KMS-11 (cell line): ENCODE results near the gene AGAP1.

ENCODE experiments used
- H2AFZ ChIP-seq: fragments of 200-600 bp; sonication (generic); 2 replicates; pipeline ENCODE4 v1.6.1; 2016; ENCODE audit warnings: antibody characterized with exemption, mixed run types, low read depth
- H3K27ac ChIP-seq: fragments of 200-600 bp; sonication (generic); 2 replicates; pipeline ENCODE4 v1.6.1; 2016; ENCODE audit warnings: mild to moderate bottlenecking, mixed run types
- H3K27me3 ChIP-seq: fragments of 200-600 bp; sonication (generic); 2 replicates; pipeline ENCODE4 v1.6.1; 2017; ENCODE audit warnings: mild to moderate bottlenecking, low read depth, mixed run types, moderate library complexity; ENCODE audit not compliant: insufficient read depth
- H3K36me3 ChIP-seq: fragments of 200-600 bp; sonication (generic); 2 replicates; pipeline ENCODE4 v1.6.1; 2017; ENCODE audit warnings: mild to moderate bottlenecking, mixed run types; ENCODE audit not compliant: insufficient read depth
- H3K4me1 ChIP-seq: fragments of 200-600 bp; sonication (generic); 2 replicates; pipeline ENCODE4 v1.6.1; 2016; ENCODE audit warnings: mild to moderate bottlenecking, low read depth, mixed run types; ENCODE audit not compliant: poor library complexity, severe bottlenecking
- H3K4me2 ChIP-seq: fragments of 200-600 bp; sonication (generic); 2 replicates; pipeline ENCODE4 v1.7.0; 2016; ENCODE audit warnings: mild to moderate bottlenecking, mixed run types
- H3K4me3 ChIP-seq: fragments of 200-600 bp; sonication (generic); IDR thresholded peaks from 2 replicates; pipeline ENCODE4 v1.6.1; 2017; ENCODE audit warnings: low read depth, low read length, mixed read lengths; ENCODE audit not compliant: insufficient read depth
- H3K79me2 ChIP-seq: fragments of 200-600 bp; sonication (generic); 2 replicates; pipeline ENCODE4 v1.6.1; 2016; ENCODE audit warnings: low read depth, mixed run types; ENCODE audit not compliant: insufficient read depth
- H3K9ac ChIP-seq: fragments of 200-600 bp; sonication (generic); 2 replicates; pipeline ENCODE4 v1.6.1; 2016; ENCODE audit warnings: mild to moderate bottlenecking, mixed run types
- H4K20me1 ChIP-seq: fragments of 200-600 bp; sonication (generic); 2 replicates; pipeline ENCODE4 v1.6.1; 2016; ENCODE audit warnings: mild to moderate bottlenecking, mixed run types; ENCODE audit not compliant: insufficient read depth
- TF ChIP-seq, protein P1 (sequence below): fragments of 200-600 bp; sonication (generic); conservative IDR thresholded peaks from 2 replicates; pipeline ENCODE4 v1.6.1; 2017; ENCODE audit warnings: low read depth, mild to moderate bottlenecking, antibody characterized with exemption, low read length, moderate library complexity, mixed read lengths

AGAP1 gene

DNA sequence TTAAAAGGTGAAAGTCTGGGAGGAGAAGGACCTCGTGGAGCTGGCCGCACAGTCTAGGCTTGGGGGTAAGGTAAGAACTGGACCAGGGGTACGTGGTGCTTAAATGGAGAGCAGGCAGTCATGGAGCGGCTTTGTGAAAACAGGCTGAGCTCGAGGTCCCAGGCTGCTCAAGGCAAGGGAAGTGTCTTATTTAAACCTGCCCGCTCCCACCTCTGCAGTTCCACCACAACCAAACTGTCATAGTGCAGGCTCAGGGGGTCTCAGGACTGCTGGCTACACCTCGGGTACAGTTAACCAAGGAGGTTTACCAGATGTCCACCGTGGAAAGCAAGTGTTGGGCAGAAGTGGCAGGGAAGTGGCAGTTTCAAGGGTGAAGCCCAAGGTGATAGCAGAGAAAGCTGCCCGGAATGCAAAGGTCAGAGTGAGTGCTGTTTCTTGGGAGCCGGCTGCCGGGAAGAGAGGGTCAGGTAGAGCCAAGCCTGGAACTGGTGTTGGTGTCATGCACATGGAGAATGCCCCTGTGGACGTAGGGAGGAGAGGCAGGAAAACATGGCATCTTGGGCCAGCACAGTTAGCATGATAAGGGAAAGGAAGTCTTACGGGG, 471.0 kb downstream of the AGAP1 start:
- Histone ChIP-seq H3K4me1 (no peaks in the 10 kb centered on the region), H3K27ac (no peak overlapping the region), H3K4me2 (no peak overlapping the region), H3K27me3 (no peaks in the 10 kb centered on the region), H4K20me1 (no peaks in the 10 kb centered on the region), H3K36me3 (no peaks in the 10 kb centered on the region), H3K4me3 (no peak overlapping the region), H3K79me2 (no peaks in the 10 kb centered on the region), H3K9ac (no peak overlapping the region), H2AFZ (no peak overlapping the region)
- TF ChIP-seq, protein P1, sequence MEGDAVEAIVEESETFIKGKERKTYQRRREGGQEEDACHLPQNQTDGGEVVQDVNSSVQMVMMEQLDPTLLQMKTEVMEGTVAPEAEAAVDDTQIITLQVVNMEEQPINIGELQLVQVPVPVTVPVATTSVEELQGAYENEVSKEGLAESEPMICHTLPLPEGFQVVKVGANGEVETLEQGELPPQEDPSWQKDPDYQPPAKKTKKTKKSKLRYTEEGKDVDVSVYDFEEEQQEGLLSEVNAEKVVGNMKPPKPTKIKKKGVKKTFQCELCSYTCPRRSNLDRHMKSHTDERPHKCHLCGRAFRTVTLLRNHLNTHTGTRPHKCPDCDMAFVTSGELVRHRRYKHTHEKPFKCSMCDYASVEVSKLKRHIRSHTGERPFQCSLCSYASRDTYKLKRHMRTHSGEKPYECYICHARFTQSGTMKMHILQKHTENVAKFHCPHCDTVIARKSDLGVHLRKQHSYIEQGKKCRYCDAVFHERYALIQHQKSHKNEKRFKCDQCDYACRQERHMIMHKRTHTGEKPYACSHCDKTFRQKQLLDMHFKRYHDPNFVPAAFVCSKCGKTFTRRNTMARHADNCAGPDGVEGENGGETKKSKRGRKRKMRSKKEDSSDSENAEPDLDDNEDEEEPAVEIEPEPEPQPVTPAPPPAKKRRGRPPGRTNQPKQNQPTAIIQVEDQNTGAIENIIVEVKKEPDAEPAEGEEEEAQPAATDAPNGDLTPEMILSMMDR, result no peak

DNA sequence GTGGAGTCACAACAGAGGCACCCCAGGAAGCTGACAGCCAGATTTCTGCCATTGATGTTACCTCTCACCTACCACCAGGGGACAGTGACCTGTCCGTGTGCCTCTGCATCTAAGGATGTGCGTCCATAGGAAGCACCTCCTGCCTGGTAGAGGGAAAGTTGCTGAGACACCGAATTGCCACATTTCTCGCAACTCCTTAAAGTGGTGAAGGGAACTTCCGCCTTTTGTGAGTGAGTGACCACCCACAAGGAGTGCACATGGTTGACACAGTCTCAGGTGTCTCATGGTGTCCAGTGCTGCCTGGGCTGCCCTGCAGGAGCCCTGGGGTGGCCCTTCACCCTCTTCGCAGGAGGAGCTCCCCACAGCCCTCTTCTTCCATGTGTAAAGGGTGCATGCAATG, 472.6 kb downstream of the AGAP1 start:
- H4K20me1 ChIP-seq, result no peaks in the 10 kb centered on the region

DNA sequence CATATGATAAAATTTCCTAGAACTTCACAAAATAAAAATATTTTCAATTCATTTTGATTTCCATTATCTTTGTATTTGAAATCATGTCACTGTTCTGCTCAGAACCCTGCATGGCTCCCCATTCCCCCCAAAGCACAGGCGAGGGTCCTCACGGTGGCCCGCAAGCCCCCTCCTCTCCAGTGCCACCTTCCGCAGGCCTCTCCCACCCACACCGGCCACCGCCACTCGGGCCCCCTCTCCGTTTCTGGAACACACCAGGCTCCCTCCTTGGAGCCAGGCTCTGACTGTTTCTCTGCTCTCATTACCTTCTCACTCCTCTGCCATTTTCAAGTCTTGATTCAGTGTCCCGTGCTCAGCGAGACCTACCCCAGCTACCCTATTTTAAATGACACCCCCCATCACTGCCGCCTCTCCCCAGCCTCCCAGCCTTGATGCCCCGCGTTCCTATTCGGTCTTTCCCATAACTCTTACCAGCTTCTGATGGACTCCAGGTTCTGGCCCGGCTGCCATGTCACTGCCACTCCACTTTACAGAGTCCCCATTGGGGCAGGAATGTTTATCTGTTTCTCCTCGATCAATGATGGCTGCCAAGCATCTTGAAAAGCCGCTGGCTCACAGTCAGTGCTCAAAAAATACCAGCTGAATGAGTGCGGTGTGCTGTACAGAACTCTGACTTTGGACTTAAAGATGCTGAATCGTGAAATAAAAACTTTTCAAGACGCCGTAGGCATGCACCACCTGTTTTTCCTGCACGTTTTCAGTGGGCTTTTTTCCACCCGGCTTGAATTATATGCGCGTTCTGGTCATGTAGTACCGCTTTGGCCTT, 473.3 kb downstream of the AGAP1 start:
- H4K20me1 ChIP-seq, result no peaks in the 10 kb centered on the region
- H3K27me3 ChIP-seq, result no peaks in the 10 kb centered on the region
- no peak overlapping the region for H3K4me3 ChIP-seq
- H2AFZ ChIP-seq, result no peak overlapping the region
- TF ChIP-seq, protein P1, result no peak
- H3K79me2 ChIP-seq, result no peaks in the 10 kb centered on the region
- H3K36me3 ChIP-seq, result no peaks in the 10 kb centered on the region
- no peak overlapping the region for H3K4me2 ChIP-seq
- no peak overlapping the region for H3K27ac ChIP-seq
- no peak overlapping the region for H3K9ac ChIP-seq
- H3K4me1 ChIP-seq, result no peaks in the 10 kb centered on the region

More for the DNA sequence above, 472.6 kb downstream of the AGAP1 start:
- no peaks in the 10 kb centered on the region for H3K27me3 ChIP-seq
- no peak overlapping the region for H3K4me3 ChIP-seq
- TF ChIP-seq, protein P1, result no peak
- H3K36me3 ChIP-seq, result no peaks in the 10 kb centered on the region
- H3K9ac ChIP-seq, result no peak overlapping the region
- H2AFZ ChIP-seq, result no peak overlapping the region
- no peak overlapping the region for H3K4me2 ChIP-seq
- no peak overlapping the region for H3K27ac ChIP-seq
- H3K4me1 ChIP-seq, result no peaks in the 10 kb centered on the region
- H3K79me2 ChIP-seq, result no peaks in the 10 kb centered on the region

DNA sequence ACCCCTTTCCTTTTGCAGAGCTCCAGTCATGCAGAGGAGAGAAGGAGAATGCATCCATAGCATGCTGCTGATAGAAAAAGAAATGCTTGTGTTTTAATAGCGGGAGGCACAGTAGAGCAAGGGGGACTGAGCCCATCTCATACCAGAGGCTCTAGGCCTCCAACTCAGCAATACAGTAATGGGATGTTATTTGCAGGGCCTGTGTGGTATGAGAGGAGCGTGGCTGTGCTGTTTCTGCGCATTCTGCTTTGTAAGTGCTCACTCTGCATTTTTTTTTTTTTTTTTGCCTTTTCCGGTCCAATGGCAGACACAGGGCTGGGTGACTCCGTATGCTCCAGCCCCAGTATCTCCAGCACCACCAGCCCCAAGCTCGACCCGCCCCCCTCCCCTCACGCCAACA, 474.3 kb downstream of the AGAP1 start:
- TF ChIP-seq, protein P1, result no peak
- no peak overlapping the region for H3K9ac ChIP-seq
- H2AFZ ChIP-seq, result no peak overlapping the region
- no peaks in the 10 kb centered on the region for H4K20me1 ChIP-seq
- no peaks in the 10 kb centered on the region for H3K36me3 ChIP-seq
- H3K4me1 ChIP-seq, result no peaks in the 10 kb centered on the region
- no peak overlapping the region for H3K4me2 ChIP-seq
- H3K27ac ChIP-seq, result no peak overlapping the region
- H3K27me3 ChIP-seq, result no peaks in the 10 kb centered on the region
- no peaks in the 10 kb centered on the region for H3K79me2 ChIP-seq
- H3K4me3 ChIP-seq, result no peak overlapping the region
